GM12874 (cell line): ENCODE results near the gene SLC36A3.

ENCODE experiments used
- CTCF ChIP-seq: IDR thresholded peaks from 2 replicates; pipeline ENCODE4 v1.5.1; 2011; ENCODE audit warnings: low read depth, mild to moderate bottlenecking, control low read depth, low read length, moderate library complexity; ENCODE audit not compliant: insufficient read depth

Gene SLC36A3

GRCh38 chr5:151243127-151243526 lies 60.4 kb downstream of the SLC36A3 start:
- no peak for TF ChIP-seq CTCF

- TF ChIP-seq CTCF = no peak
These were observed 62.5 kb downstream of the SLC36A3 start for GRCh38 chr5:151240924-151241635.

- peak; percentile 85 for TF ChIP-seq CTCF
These were observed 64.2 kb downstream of the SLC36A3 start for GRCh38 chr5:151239237-151239861.

- TF ChIP-seq CTCF = no peak
These were observed 65.2 kb downstream of the SLC36A3 start for GRCh38 chr5:151238303-151238741.

DNA sequence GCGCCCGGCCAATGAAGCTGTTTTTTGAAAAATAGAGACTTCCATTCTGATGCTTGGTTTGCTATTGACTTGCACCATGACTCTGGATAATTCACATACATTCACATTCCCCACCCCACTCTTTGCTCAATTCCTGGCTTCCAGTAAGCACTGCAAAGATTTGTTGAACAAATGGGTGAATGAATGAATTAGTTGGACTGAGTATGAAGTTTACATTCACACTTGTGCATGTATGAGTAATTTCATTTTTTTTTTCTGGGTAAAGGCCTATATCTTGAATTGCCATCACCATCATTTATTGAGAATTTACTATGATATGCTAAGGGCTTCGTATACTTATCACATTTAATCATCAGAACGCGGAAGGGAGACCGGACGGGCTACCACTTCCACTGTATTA lies 65.9 kb downstream of the SLC36A3 start:
- TF ChIP-seq CTCF = no peak

GRCh38 chr5:151236888-151237287 lies 66.7 kb downstream of the SLC36A3 start:
- TF ChIP-seq CTCF = no peak

GRCh38 chr5:151234476-151235238 lies 68.9 kb downstream of the SLC36A3 start:
- TF ChIP-seq CTCF = no peak
